Measurements from ENCODE around the gene BDKRB2. TPM values are rescaled to one million over a fixed set of nuclear protein-coding genes. Genes with fewer than 3 reads are reported as not detected.

Gene BDKRB2
- total RNA-seq, 1 experiment from 2014 or later: 0.15 TPM

DNA sequence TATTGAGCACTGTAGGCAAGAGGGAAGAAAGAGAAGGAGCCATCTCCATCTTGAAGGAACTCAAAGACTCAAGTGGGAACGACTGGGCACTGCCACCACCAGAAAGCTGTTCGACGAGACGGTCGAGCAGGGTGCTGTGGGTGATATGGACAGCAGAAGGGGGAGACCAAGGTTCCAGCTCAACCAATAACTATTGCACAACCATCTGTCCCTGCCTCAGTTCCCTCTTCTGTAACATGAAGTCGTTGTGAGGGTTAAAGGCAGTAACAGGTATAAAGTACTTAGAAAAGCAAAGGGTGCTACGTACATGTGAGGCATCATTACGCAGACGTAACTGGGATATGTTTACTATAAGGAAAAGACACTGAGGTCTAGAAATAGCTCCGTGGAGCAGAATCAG, 37.5 kb downstream of the BDKRB2 start:
- Histone ChIP-seq H4K91ac (ENCODE audit: insufficient read length, low read depth, low read length) (no peak overlapping the region), H3K14ac (ENCODE audit: insufficient read depth, low read length) (no peak overlapping the region), H2BK12ac (ENCODE audit: insufficient read length, low read depth, low read length) (no peak overlapping the region), H3T11ph (ENCODE audit: low read length) (no peak overlapping the region), H2AK5ac (ENCODE audit: insufficient read length, low read length) (no peak overlapping the region), H3K79me1 (ENCODE audit: insufficient read depth, low read depth, low read length, poor library complexity, severe bottlenecking) (no peaks in the 10 kb centered on the region), H3K79me2 (ENCODE audit: insufficient read depth, low read length) (no peaks in the 10 kb centered on the region), H2BK5ac (ENCODE audit: insufficient read length, low read length) (no peak overlapping the region), H2AFZ (ENCODE audit: low read length) (no peak overlapping the region), H3K23ac (ENCODE audit: insufficient read length, low read depth, low read length) (no peak overlapping the region), H2BK20ac (ENCODE audit: low read depth, low read length, poor library complexity, severe bottlenecking) (no peak overlapping the region), H3K9ac (ENCODE audit: extremely low read depth, insufficient read length, low read length) (no peak overlapping the region), H3K4ac (ENCODE audit: low read depth, low read length) (no peak overlapping the region), H4K8ac (replicated peaks; ENCODE audit: insufficient read length, low read depth, low read length) (no peak overlapping the region), H2BK120ac (ENCODE audit: low read depth, low read length, poor library complexity, severe bottlenecking) (no peak overlapping the region), H4K5ac (ENCODE audit: insufficient read length, low read depth, low read length) (no peak overlapping the region), H3K9me3 (ENCODE audit: control insufficient read depth, low read depth, low read length) (no peaks in the 10 kb centered on the region), H3K23me2 (ENCODE audit: insufficient read length, low read depth, low read length, poor library complexity, severe bottlenecking) (no peaks in the 10 kb centered on the region), H3K18ac (ENCODE audit: insufficient read length, low read depth, low read length) (no peak overlapping the region), H3K27ac (ENCODE audit: insufficient read length, low read depth, low read length) (no peak overlapping the region), H2BK15ac (ENCODE audit: low read depth, low read length) (no peak overlapping the region), H3K4me1 (ENCODE audit: insufficient read depth, low read length) (no peaks in the 10 kb centered on the region), H3K56ac (ENCODE audit: insufficient read length, low read depth, low read length) (no peak overlapping the region), H4K20me1 (ENCODE audit: control insufficient read depth, insufficient read depth, insufficient read length) (no peaks in the 10 kb centered on the region), H3K27me3 (ENCODE audit: insufficient read depth, low read length) (no peaks in the 10 kb centered on the region), H3K4me2 (ENCODE audit: insufficient read depth, insufficient read length, low read length) (no peak overlapping the region)
- H3K9me3 Mint-ChIP-seq: peaks cover 8 to 14% of the 10 kb centered on the region in 2 experiments; a peak in 4 of 5 replicates
- no peak for DNase-seq
- peaks cover 9% of the 10 kb centered on the region for H3K27me3 Mint-ChIP-seq (ENCODE audit: low read depth)
- H3K4me1 Mint-ChIP-seq: no peaks in the 10 kb centered on the region
- H3K4me3 Mint-ChIP-seq: no peak overlapping the region
- H3K27ac Mint-ChIP-seq: no peak overlapping the region; a peak in 1 of 7 replicates
- no peaks in the 10 kb centered on the region for H3K36me3 Mint-ChIP-seq (ENCODE audit: insufficient read depth in 1 of 3, low read depth in 3 of 3)
- WGBS (ENCODE audit: extremely low coverage, insufficient read length, low lambda C conversion rate): no CpG with 5 or more reads among the region's 10 CpGs
- TF ChIP-seq CTCF (conservative IDR thresholded peaks at IDR 0.05): no peak
